GM18861 (cell line): ENCODE results near the gene UBL4A.

ENCODE experiments used
- ATAC-seq: cut with Tn5 transposase; IDR thresholded peaks from one replicate; pipeline ENCODE4 v1.9.1; 2021; ENCODE audit not compliant: unreplicated experiment

Gene UBL4A

GRCh38 chrX:154486396-154487207, at the start of gene UBL4A:
Gene UBL4A, minus strand, starts transcription at chrX:154486615. Its CDS starts 31 bp downstream, at chrX:154486584.
- ATAC-seq = no peak

DNA sequence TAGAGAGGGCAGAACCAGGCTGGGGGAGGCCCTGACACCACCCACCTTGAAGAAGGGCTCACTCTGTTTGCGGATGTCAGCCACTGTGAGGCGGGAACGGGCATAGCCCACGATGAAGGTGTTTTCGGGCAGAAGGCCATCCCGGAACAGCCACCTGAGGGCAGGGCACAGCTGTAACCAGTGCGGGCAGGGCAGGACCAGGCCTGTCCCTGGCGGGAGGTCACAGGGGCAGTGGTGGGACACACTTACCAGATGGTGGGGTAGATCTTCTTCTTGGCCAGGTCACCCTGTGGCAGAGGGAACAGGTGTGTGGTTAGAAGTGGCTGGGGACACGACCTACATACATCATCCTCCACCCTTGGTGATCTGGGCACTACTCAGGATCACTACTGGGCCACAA, 49.5 kb upstream of the UBL4A start:
- ATAC-seq = no peak

DNA sequence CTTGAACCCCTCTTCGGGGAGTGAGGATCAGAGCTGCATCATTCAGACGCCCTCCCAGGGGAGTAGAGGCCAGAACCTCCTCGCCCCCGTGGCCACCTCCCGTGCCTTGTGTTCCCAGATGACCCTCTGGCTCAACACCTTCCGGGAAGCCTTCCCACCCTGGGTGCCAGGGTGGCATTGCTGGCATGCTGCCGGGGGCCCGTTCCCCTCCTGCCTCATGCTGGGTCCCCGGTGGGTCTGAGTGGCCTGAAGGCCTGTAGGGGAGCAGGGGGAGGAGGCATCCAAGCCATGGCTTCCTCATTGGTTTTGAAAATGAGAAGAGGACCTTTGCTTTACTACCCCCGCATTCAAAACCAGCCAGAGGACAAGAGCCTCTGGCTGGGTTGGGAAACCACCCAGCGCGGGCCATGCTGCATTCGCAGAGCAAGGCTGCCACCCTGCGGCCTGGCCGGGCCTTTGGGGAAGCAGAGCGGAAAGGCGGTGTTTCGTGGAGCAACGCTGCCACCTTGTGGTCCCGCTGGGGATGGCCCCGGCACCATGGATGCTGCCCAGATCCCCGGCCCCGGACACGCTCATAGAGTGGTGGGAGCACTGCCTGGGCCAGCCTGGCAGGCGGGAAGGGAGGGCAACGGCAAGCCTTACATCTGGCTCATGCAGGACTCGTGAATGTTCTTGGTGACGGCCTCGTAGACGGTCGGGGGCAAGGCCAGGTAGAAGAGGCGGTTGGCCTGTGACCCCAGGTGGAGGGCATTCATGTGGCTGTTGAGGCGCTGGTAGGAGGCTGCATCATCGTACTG, 48.3 kb upstream of the UBL4A start:
- ATAC-seq = peak; percentile 93

DNA sequence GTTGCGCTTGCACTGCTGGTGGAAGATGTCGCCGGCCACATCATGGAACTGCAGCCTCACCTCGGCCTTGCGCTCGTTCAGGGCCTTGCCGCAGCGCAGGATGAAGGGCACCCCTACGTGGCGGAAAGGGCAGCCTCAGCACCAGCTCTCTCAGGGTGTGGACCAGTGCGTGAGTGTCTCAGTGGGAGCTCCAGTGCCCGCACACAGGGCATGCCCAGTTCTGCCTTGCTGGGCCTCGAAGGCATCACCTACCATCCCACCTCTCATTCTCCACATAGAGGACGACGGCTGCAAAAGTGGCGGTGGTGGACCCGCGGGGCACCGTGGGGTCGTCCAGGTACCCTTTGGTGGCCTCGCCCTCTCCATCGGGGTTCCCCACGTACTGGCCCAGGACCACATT, 46.3 kb upstream of the UBL4A start:
- ATAC-seq = no peak

DNA sequence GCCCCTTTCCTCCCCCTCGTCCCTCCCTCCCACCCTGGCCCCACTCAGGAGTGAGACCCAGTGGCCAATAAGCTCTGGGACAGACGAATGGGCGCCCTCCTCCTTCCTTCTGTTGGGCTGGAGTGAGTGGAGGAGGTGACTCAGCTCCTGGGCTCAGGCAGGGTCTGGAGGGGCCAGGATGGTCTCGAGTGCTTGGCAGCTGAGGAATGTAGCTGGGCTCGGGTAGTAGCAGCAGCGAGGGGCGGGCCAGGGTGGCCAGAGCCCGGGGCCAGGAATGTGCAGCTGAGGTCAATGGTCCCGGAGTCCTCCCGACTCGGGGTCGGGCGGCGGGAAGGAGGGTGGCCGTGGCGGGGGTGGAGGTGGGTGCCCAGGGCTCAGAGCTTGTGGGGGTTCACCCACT, 45.2 kb upstream of the UBL4A start:
- ATAC-seq = no peak

GRCh38 chrX:154530286-154530685, 43.9 kb upstream of the UBL4A start:
- ATAC-seq = no peak

GRCh38 chrX:154529206-154529612, 42.8 kb upstream of the UBL4A start:
- ATAC-seq = no peak

GRCh38 chrX:154526901-154527675, 40.7 kb upstream of the UBL4A start:
- peak; percentile 60 for ATAC-seq

GRCh38 chrX:154525606-154526490, 39.4 kb upstream of the UBL4A start:
- no peak for ATAC-seq

DNA sequence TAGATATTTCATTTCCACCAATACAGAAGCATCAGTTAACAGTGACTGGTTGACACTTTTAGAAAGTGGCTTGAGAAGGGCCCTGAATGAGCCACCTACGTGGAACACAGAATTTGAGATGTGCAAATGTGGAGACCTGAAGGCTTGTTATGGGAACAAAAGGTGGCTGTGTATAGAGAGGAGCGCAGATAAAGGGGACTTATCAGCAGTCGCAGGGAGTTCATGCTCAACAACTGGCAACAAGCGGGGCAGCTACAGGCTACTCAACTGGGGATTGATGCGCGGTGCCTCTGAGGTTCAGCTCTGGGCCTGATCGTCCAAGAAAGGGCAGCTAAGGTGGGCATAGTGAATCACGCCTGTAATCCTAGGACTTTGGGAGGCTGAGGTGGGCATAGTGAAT, 33.0 kb upstream of the UBL4A start:
- no peak for ATAC-seq

DNA sequence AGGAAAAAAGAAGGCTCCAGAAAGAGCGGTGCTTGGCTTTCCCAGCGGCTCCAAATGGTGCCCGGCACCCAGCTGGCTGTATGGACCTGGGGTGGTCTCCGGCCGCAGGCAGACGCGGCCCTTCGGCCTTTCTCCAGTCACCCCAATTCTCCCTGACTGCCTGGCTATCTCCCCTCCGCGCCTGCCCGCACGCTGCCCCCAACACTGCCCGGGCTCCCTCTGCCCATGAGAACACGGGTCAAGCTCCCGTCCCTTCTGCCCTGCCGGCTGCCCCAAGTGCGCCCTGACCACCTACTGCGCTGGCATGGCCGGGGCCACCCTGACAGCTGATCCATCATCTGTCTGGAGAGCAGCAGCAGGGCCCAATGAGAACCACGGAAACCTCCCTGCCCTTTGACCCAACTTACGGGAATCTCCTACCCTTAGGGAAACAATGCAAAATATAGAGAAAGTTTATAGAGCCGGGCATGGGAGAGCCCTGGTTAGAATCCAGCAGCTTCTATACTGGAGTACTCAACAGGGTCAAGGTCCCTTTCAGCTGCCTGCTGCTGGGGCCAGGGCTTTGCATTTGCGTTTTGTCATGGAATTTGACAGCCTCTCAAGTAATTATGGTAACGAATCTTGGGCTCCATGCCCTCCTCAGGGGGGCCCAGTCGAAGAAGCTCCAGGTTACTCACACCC, 30.8 kb upstream of the UBL4A start:
- no peak for ATAC-seq

GRCh38 chrX:154516656-154517100, 30.3 kb upstream of the UBL4A start:
- no peak for ATAC-seq

- ATAC-seq = peak; percentile 78
Observed at GRCh38 chrX:154515966-154516655, 29.7 kb upstream of the UBL4A start, which contains the start of gene FAM3A. Gene FAM3A, minus strand, starts transcription at chrX:154516232. Its CDS starts 460 bp downstream, at chrX:154515772.

DNA sequence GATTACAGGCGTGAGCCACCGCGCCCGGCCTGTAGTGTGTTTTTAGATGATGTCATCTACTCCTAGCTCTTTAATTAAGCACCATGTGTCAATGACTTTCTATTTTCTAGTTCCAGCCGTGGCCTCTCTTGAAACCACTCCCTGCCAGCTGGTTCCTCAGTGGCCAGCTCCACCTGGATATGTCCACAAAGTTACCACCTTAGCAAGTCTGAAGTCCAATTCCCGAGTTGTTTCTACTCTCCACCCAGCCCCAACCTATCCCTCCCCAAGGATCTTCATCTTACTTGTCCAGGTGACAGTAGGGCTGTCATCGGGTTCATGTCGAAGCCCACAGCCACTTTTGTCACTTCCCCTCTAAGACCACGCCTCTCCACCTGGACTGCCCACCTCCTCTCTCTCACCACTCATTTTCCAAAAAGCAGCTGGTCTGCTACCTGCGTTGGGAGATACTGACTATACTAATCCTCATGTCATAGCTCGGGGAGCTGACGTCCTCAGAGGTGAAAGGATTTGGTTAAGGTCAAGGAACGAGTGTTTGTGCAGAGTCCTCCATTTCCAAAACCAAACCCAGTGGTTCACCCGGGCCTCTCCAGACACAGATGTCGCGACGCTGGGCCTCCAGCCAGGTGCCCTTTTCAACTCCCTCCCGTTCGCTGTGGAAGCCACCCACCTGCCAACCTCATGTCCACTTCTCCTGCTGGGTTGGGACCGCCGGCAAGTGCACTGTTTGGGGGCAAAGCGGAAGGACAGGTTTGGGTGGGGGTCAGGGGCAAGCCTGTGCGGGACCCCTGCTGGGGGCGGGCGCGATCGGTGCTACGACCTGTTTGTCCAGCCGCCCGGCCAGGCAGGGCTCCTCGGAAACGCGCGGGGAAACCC, 28.9 kb upstream of the UBL4A start:
- no peak for ATAC-seq

- no peak for ATAC-seq
Observed at GRCh38 chrX:154513716-154514115, 27.3 kb upstream of the UBL4A start.

GRCh38 chrX:154512879-154513553, 26.6 kb upstream of the UBL4A start:
- no peak for ATAC-seq

DNA sequence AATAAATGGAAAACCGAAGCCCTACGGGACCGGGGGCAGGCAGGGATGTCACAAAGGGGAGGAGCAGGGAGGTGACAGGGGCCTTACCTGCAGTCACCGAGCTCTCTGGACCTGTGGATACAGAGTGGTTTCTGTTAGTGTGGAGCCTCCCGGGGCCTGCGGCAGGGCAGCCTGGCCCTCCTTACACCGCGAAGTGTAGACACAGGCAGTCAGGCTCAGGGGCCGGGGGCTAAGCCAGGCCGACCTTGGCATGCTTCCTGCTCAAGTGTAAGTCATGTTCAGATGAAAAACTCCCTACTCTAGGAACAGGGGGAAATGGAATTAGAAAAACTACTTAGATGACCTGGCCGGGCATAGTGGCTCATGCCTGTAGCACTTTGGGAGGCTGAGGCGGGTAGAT, 25.3 kb upstream of the UBL4A start:
- ATAC-seq = no peak

DNA sequence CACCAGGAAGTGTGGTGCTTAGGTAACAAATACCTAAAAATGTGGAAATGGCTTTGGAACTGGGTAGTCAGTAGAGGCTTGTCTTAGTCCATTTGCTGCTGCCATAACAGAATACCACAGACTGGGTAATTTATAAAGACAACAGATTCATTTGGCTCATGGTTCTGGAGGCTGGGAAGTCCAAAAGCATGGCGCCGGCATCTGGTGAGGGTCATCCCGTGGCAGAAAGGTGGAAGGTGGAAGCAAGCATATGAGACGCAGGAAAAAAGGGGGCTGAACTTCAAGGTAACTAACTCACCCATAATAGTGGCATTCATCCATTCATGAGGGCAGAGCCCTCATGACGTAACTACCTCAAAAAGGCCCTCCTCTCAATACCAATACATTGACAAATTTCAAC, 23.0 kb upstream of the UBL4A start:
- ATAC-seq = no peak
